IMR-90 (cell line): Measurements from ENCODE around the gene SLIT1. TPM values are rescaled to one million over a fixed set of nuclear protein-coding genes. Genes with fewer than 3 reads are reported as not detected.

Experiments used
- ATAC-seq: fragments of 200-7000 bp; cut with Tn5 transposase; 2 replicates; pipeline ENCODE4 v1.9.1; 2020; ENCODE audit warnings: low read depth, mild to moderate bottlenecking, moderate library complexity
- BruUV-seq: library from RNA; stranded (reverse); fragments of 400-500 nt; replicated peaks from 2 replicates; lab custom pipeline; 2021; lab: Mats Ljungman, UMichigan
- CTCF ChIA-PET: fragments of 300-600 bp; formaldehyde crosslinking; extraction: SDS; loops from one replicate; lab custom pipeline; 2021; ENCODE audit warnings: antibody characterized with exemption; lab: Yijun Ruan, JAX
- POLR2A ChIA-PET: fragments of 300-600 bp; sonication (Branson Sonifier 250); formaldehyde crosslinking; loops from one replicate; lab custom pipeline; 2022; ENCODE audit warnings: antibody characterized with exemption; ENCODE audit not compliant: unreplicated experiment; lab: Charles Lee
- DNase-seq: peaks from one replicate; pipeline ENCODE4 v3.0.0; 2013
- H2AFZ ChIP-seq: replicated peaks from 2 replicates; pipeline ENCODE3; 2013; ENCODE audit warnings: low read length, mild to moderate bottlenecking; ENCODE audit not compliant: poor library complexity
- H2AK5ac ChIP-seq: 2 replicates; pipeline ENCODE4 v1.6.1; 2013; ENCODE audit warnings: low read depth, low read length, inconsistent platforms
- H2AK9ac ChIP-seq: replicated peaks from 2 replicates; pipeline ENCODE3; 2013; ENCODE audit warnings: mild to moderate bottlenecking, low read depth, low read length, moderate library complexity; ENCODE audit not compliant: poor library complexity
- H2BK120ac ChIP-seq: 2 replicates; pipeline ENCODE4 v1.6.1; 2013; ENCODE audit warnings: low read depth, low read length, inconsistent platforms
- H2BK15ac ChIP-seq: 3 replicates; pipeline ENCODE4 v1.6.1; 2013; ENCODE audit warnings: low read depth, low read length, inconsistent platforms
- H2BK20ac ChIP-seq: 2 replicates; pipeline ENCODE4 v1.6.1; 2013; ENCODE audit warnings: low read depth, mild to moderate bottlenecking, inconsistent platforms, low read length, moderate library complexity
- H2BK5ac ChIP-seq: 2 replicates; pipeline ENCODE4 v1.6.1; 2013; ENCODE audit warnings: mild to moderate bottlenecking, low read depth, low read length, inconsistent platforms; ENCODE audit not compliant: poor library complexity, severe bottlenecking
- H3K14ac ChIP-seq: replicated peaks from 2 replicates; pipeline ENCODE4 v1.6.1; 2013; ENCODE audit warnings: low read depth, low read length, inconsistent platforms
- H3K18ac ChIP-seq: 2 replicates; pipeline ENCODE4 v1.6.1; 2013; ENCODE audit warnings: low read depth, low read length, control low read depth
- H3K23ac ChIP-seq: 2 replicates; pipeline ENCODE4 v1.6.1; 2013; ENCODE audit warnings: low read depth, low read length, inconsistent platforms
- H3K27ac ChIP-seq: 2 replicates; pipeline ENCODE4 v1.5.1; 2013; ENCODE audit warnings: mild to moderate bottlenecking, control low read depth, low read length; ENCODE audit not compliant: insufficient read depth
- H3K27me3 ChIP-seq: 2 replicates; pipeline ENCODE4 v1.6.1; 2013; ENCODE audit warnings: low read length; ENCODE audit not compliant: control insufficient read depth, insufficient read depth
- H3K36me3 ChIP-seq: 2 replicates; pipeline ENCODE4 v1.6.1; 2013; ENCODE audit warnings: low read length, mixed read lengths; ENCODE audit not compliant: control insufficient read depth, insufficient read depth
- H3K4ac ChIP-seq: 2 replicates; pipeline ENCODE4 v1.6.1; 2013; ENCODE audit warnings: low read depth, low read length, inconsistent platforms
- H3K4me1 ChIP-seq: 2 replicates; pipeline ENCODE4 v1.6.1; 2013; ENCODE audit warnings: low read length, mixed read lengths; ENCODE audit not compliant: control insufficient read depth, insufficient read depth
- H3K4me2 ChIP-seq: 2 replicates; pipeline ENCODE4 v1.6.1; 2013; ENCODE audit warnings: low read depth, mild to moderate bottlenecking, control low read depth, low read length, moderate library complexity
- H3K4me3 ChIP-seq: 2 replicates; pipeline ENCODE4 v1.5.1; 2013; ENCODE audit warnings: low read depth, mild to moderate bottlenecking, control low read depth, low read length, moderate library complexity; ENCODE audit not compliant: insufficient read depth
- H3K56ac ChIP-seq: 2 replicates; pipeline ENCODE4 v1.6.1; 2013; ENCODE audit warnings: low read length, inconsistent platforms; ENCODE audit not compliant: insufficient read depth; ENCODE audit errors: extremely low read depth
- H3K79me1 ChIP-seq, 2 experiments: 2 replicates each; pipeline ENCODE4 v1.6.1; 2013; ENCODE audit warnings: low read length in 2 of 2, inconsistent platforms in 1 of 2, low read depth in 1 of 2
- H3K9ac ChIP-seq: 2 replicates; pipeline ENCODE4 v1.6.1; 2013; ENCODE audit warnings: low read depth, low read length, control low read depth
- H3K9me1 ChIP-seq: 2 replicates; pipeline ENCODE4 v1.6.1; 2013; ENCODE audit warnings: low read length, inconsistent platforms; ENCODE audit not compliant: insufficient read depth
- H3K9me3 ChIP-seq: 2 replicates; pipeline ENCODE4 v1.6.1; 2013; ENCODE audit warnings: low read length; ENCODE audit not compliant: control insufficient read depth, insufficient read depth
- H4K20me1 ChIP-seq: 2 replicates; pipeline ENCODE4 v1.6.1; 2013; ENCODE audit warnings: low read length, inconsistent platforms; ENCODE audit not compliant: insufficient read depth
- H4K5ac ChIP-seq: 2 replicates; pipeline ENCODE4 v1.6.1; 2013; ENCODE audit warnings: mild to moderate bottlenecking, low read depth, low read length, control low read depth
- H4K8ac ChIP-seq, 2 experiments: 2 replicates each; pipeline ENCODE4 v1.6.1; 2013; ENCODE audit warnings: low read depth in 2 of 2, low read length in 2 of 2, control low read depth in 1 of 2, inconsistent platforms in 1 of 2
- H4K91ac ChIP-seq: 2 replicates; pipeline ENCODE4 v1.6.1; 2013; ENCODE audit warnings: low read depth, low read length, inconsistent platforms; ENCODE audit not compliant: insufficient read depth
- CEBPB ChIP-seq: IDR thresholded peaks from 2 replicates; pipeline ENCODE4 v1.6.1; 2012; ENCODE audit warnings: low read depth, low read length, improper control_type of control experiment
- CTCF ChIP-seq: conservative IDR thresholded peaks from 2 replicates; pipeline ENCODE4 v1.5.1; 2012; ENCODE audit warnings: mild to moderate bottlenecking, low read depth, low read length, improper control_type of control experiment
- ELK1 ChIP-seq: fragments of 150-350 bp; IDR thresholded peaks from 2 replicates; pipeline ENCODE4 v1.6.1; 2016; ENCODE audit warnings: low read depth, mild to moderate bottlenecking, low read length, moderate library complexity, borderline replicate concordance
- FOS ChIP-seq: fragments of 150-350 bp; IDR thresholded peaks from 2 replicates; pipeline ENCODE4 v1.6.1; 2016; ENCODE audit warnings: low read depth, low read length
- WGBS, 2 experiments: methylation state at CpG; one replicate each; pipeline versions ENCODE4 v1.1.5 to v1.1.7; 2013; ENCODE audit warnings: missing lambda C conversion rate in 2 of 2; ENCODE audit not compliant: insufficient read length in 1 of 2; ENCODE audit errors: extremely low coverage in 2 of 2; 5-methylcytosine and 5-hydroxymethylcytosine counted together
- dilution Hi-C: fragments of 300-500 bp; cut with HindIII; formaldehyde crosslinking; loops from one replicate; pipeline ENCODE4 v1.14.3; 2018; ENCODE audit warnings: low sequenced_read_pairs; ENCODE audit not compliant: unreplicated experiment
- in situ Hi-C: fragments of 300-500 bp; cut with MboI; formaldehyde crosslinking; loops from 3 replicates; pipeline ENCODE4 v1.14.3; 2019; ENCODE audit warnings: low sequenced_read_pairs, inconsistent platforms, mixed read lengths
- intact Hi-C: fragments of 100-400 bp; cut with micrococcal nuclease; formaldehyde crosslinking; loops from 2 replicates; pipeline ENCODE4 v1.10.0; 2022
- polyA plus RNA-seq, 3 experiments: library from polyadenylated mRNA; depleted of rRNA; stranded (reverse); fragments of >200 nt; gene quantifications; 2 replicates each; pipeline ENCODE4 v1.2.3, GENCODE V29; 2012; ENCODE audit warnings: low replicate concordance in 1 of 3
- total RNA-seq: library from RNA; depleted of rRNA; stranded (reverse); fragments of >200 nt; gene quantifications from 2 replicates; pipeline ENCODE4 v1.2.3, GENCODE V29; 2012

SLIT1 gene
- total and polyA plus RNA-seq, 2 of the 4 experiments (the other 2 are of a cell fraction): under 0.01 TPM

- dilution Hi-C loops: no loop called here
- Histone ChIP-seq H4K91ac (no peak overlapping the region), H3K27me3 (peaks cover 80% of the 10 kb centered on the region), H2AFZ (no peak overlapping the region), H4K20me1 (no peaks in the 10 kb centered on the region), H3K9me1 (no peaks in the 10 kb centered on the region), H2AK5ac (no peak overlapping the region), H4K8ac (no peak overlapping the region), H3K23ac (no peak overlapping the region), H3K4me1 (no peaks in the 10 kb centered on the region), H2BK15ac (no peak overlapping the region), H3K36me3 (no peaks in the 10 kb centered on the region), H3K4ac (no peak overlapping the region), H3K18ac (no peak overlapping the region), H2BK5ac (no peak overlapping the region), H2AK9ac (no peak overlapping the region), H2BK20ac (no peak overlapping the region), H3K4me2 (no peak overlapping the region), H3K9me3 (no peaks in the 10 kb centered on the region), H2BK120ac (no peak overlapping the region), H3K4me3 (no peak overlapping the region), H3K14ac (no peak overlapping the region), H3K9ac (no peak overlapping the region), H3K79me1 (no peaks in the 10 kb centered on the region), H3K56ac (no peak overlapping the region), H4K5ac (no peak overlapping the region), H3K27ac (no peak overlapping the region)
- TF ChIP-seq CTCF: no peak
- TF ChIP-seq CEBPB: no peak
- no peak for TF ChIP-seq FOS
- no peak for TF ChIP-seq ELK1
- ChIA-PET CTCF (interaction anchor here (1.2 kb wide), 1 partner anchor 16 kb away, joined by 3 read pairs; no protein-coding TSS in a partner anchor), POLR2A (no interaction called here)
- intact Hi-C loops: no loop called here
- BruUV-seq: no TSS peak
- DNase-seq: no peak
- no peak for ATAC-seq
- in situ Hi-C loops: no loop called here
- WGBS, 2 experiments: 83% methylated on average over 3 of the region's 10 CpGs; no CpG with 5 or more reads in 1 of the 2 experiments
Measured at GRCh38 chr10:97180986-97181385, 4.8 kb downstream of the SLIT1 start.
